Heart left ventricle (tissue), 13 donors: ENCODE data around the gene EML1.

Experiments
- POLR2A ChIP-seq, 2 donors: fragments of 450-650 bp; IDR thresholded peaks; one replicate each; pipeline ENCODE4 v1.6.1; 2017; ENCODE audit warnings: antibody characterized with exemption in 2 of 2, mild to moderate bottlenecking in 2 of 2, moderate library complexity in 2 of 2
- TF ChIP-seq, protein P1 (sequence below), 12 donors: fragments of 200-600 bp; sonication (generic) in 4 of 12; IDR thresholded peaks; one replicate each; pipeline versions ENCODE4 v1.5.0 to v1.8.0; 2018 to 2022; ENCODE audit warnings: antibody characterized with exemption in 12 of 12, mild to moderate bottlenecking in 5 of 12
- donor health status: ischemic (EF 13 %, LVEDD 7.1; RV severe dilation, severe dysfunction).
- donor health status: DM: no; HTN: yes; CAD: no.
- donor health status: DM: no; HTN: no; CAD: no.
- donor health status: ischemic (EF 25% LVEDD 6.9; RV normal size, moderate dysfunction).
- donor health status: ischemic (EF 25% LVEDD 5.7; RV mildly dilated, moderate dysfunction).
- donor health status: ischemic (EF 35%, LVEDD 5.7; RV mildly dilated, moderate dysfunction).
- donor health status: nonischemic (EF 11% LVEDD 7.7; RV severe dilation, severe dysfunction).
- donor health status: DM: yes; HTN: yes; CAD: no.
- donor health status: PGD.
- donor health status: ischemic (EF 29% LVEDD 5.4; RV normal size, mild dysfunction).
- donor health status: nonischemic (EF 23%, LVEDD 6.1; RV moderate dilation, normal function).

GRCh38 chr14:99785426-99785825 is 7.8 kb upstream of the EML1 start:
- TF ChIP-seq, protein P1, sequence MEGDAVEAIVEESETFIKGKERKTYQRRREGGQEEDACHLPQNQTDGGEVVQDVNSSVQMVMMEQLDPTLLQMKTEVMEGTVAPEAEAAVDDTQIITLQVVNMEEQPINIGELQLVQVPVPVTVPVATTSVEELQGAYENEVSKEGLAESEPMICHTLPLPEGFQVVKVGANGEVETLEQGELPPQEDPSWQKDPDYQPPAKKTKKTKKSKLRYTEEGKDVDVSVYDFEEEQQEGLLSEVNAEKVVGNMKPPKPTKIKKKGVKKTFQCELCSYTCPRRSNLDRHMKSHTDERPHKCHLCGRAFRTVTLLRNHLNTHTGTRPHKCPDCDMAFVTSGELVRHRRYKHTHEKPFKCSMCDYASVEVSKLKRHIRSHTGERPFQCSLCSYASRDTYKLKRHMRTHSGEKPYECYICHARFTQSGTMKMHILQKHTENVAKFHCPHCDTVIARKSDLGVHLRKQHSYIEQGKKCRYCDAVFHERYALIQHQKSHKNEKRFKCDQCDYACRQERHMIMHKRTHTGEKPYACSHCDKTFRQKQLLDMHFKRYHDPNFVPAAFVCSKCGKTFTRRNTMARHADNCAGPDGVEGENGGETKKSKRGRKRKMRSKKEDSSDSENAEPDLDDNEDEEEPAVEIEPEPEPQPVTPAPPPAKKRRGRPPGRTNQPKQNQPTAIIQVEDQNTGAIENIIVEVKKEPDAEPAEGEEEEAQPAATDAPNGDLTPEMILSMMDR (IDR thresholded peaks at IDR 0.05), result no peak
- TF ChIP-seq POLR2A (IDR thresholded peaks at IDR 0.05), result no peak
